Progenitor cell of endocrine pancreas (in vitro differentiated cells): ENCODE data around the gene KLHDC10. TPM values are rescaled to one million over a fixed set of nuclear protein-coding genes. Genes with fewer than 3 reads are reported as not detected.

ENCODE experiments used
- DNase-seq: peaks from one replicate; pipeline ENCODE4 v3.0.0; 2021; ENCODE audit warnings: low spot score; ENCODE audit not compliant: unreplicated experiment
- H3K27ac Mint-ChIP-seq: 2 replicates; pipeline ENCODE4 v1.8.0; 2021; ENCODE audit warnings: mild to moderate bottlenecking, moderate library complexity, mixed read lengths
- H3K27me3 Mint-ChIP-seq: 2 replicates; pipeline ENCODE4 v1.8.0; 2021; ENCODE audit warnings: mixed read lengths
- H3K36me3 Mint-ChIP-seq: 2 replicates; pipeline ENCODE4 v1.8.0; 2022; ENCODE audit warnings: mixed read lengths; ENCODE audit not compliant: insufficient read depth
- H3K4me1 Mint-ChIP-seq: 2 replicates; pipeline ENCODE4 v1.8.0; 2021; ENCODE audit warnings: low read depth, mixed read lengths
- H3K4me3 Mint-ChIP-seq: 2 replicates; pipeline ENCODE4 v1.8.0; 2021; ENCODE audit warnings: low read depth, mild to moderate bottlenecking, moderate library complexity, mixed read lengths
- H3K9me3 Mint-ChIP-seq: 2 replicates; pipeline ENCODE4 v1.8.0; 2021; ENCODE audit warnings: low read depth, mixed read lengths
- CTCF ChIP-seq: fragments of 200-600 bp; sonication (generic); IDR thresholded peaks from one replicate; pipeline ENCODE4 v1.5.0; 2021; ENCODE audit warnings: antibody characterized with exemption, mild to moderate bottlenecking; ENCODE audit not compliant: unreplicated experiment
- long read RNA-seq: library from polyadenylated mRNA; unstranded; transcript quantifications from one replicate; pipeline ENCODE4 v2.0.0, GENCODE V29; 2020
- total RNA-seq: library from RNA; stranded (reverse); gene quantifications from 2 replicates; pipeline ENCODE4 v1.2.1, GENCODE V29; 2021

The KLHDC10 gene
- 50.1 and 50.8 TPM in 2 replicates for total RNA-seq
- long read RNA-seq, partial matches to known transcripts = 28 of 31 reads
- long read RNA-seq, other reads (novel, unspliced or antisense) = 3 of 31 reads

GRCh38 chr7:130069978-130070860 is at the start of gene KLHDC10:
TSS of gene KLHDC10 (plus strand) at chr7:130070534. CDS start at chr7:130070644, 110 bp downstream.
- peak; percentile 87 for DNase-seq
- Mint-ChIP-seq H3K4me1 (peaks cover 32% of the 10 kb centered on the region), H3K36me3 (peaks cover 5% of the 10 kb centered on the region), H3K9me3 (no peaks in the 10 kb centered on the region), H3K27me3 (no peaks in the 10 kb centered on the region), H3K4me3 (peak within 1 kb of the TSS; percentile 94), H3K27ac (peak within 1 kb of the TSS; percentile 97)
- no peak for TF ChIP-seq CTCF

GRCh38 chr7:130021105-130021834 is 49.1 kb upstream of the KLHDC10 start:
- H3K27ac Mint-ChIP-seq = no peak overlapping the region
- no peaks in the 10 kb centered on the region for H3K27me3 Mint-ChIP-seq
- no peak for DNase-seq
- H3K9me3 Mint-ChIP-seq = no peaks in the 10 kb centered on the region
- H3K4me3 Mint-ChIP-seq = no peak overlapping the region
- peaks cover 25% of the 10 kb centered on the region for H3K36me3 Mint-ChIP-seq
- TF ChIP-seq CTCF = no peak
- no peaks in the 10 kb centered on the region for H3K4me1 Mint-ChIP-seq

- no peak for DNase-seq
- H3K4me3 Mint-ChIP-seq = no peak overlapping the region
- no peaks in the 10 kb centered on the region for H3K9me3 Mint-ChIP-seq
- TF ChIP-seq CTCF = no peak
- H3K27me3 Mint-ChIP-seq = no peaks in the 10 kb centered on the region
- H3K27ac Mint-ChIP-seq = no peak overlapping the region
- H3K4me1 Mint-ChIP-seq = no peaks in the 10 kb centered on the region
- H3K36me3 Mint-ChIP-seq = peaks cover 28% of the 10 kb centered on the region
Measured at GRCh38 chr7:130022115-130022514, 48.2 kb upstream of the KLHDC10 start.

- H3K27ac Mint-ChIP-seq = no peak overlapping the region
- H3K27me3 Mint-ChIP-seq = no peaks in the 10 kb centered on the region
- H3K4me1 Mint-ChIP-seq = no peaks in the 10 kb centered on the region
- no peaks in the 10 kb centered on the region for H3K9me3 Mint-ChIP-seq
- no peak for TF ChIP-seq CTCF
- H3K4me3 Mint-ChIP-seq = no peak overlapping the region
- no peak for DNase-seq
- H3K36me3 Mint-ChIP-seq = peaks cover 30% of the 10 kb centered on the region
Measured at GRCh38 chr7:130022623-130023175, 47.6 kb upstream of the KLHDC10 start.

GRCh38 chr7:130024390-130024789 is 45.9 kb upstream of the KLHDC10 start:
- Mint-ChIP-seq H3K4me1 (no peaks in the 10 kb centered on the region), H3K9me3 (no peaks in the 10 kb centered on the region), H3K36me3 (peaks cover 26% of the 10 kb centered on the region), H3K27me3 (no peaks in the 10 kb centered on the region), H3K27ac (no peak overlapping the region), H3K4me3 (no peak overlapping the region)
- DNase-seq = no peak
- TF ChIP-seq CTCF = no peak
